Sigmoid colon (tissue), 4 donors: ENCODE measurements around the gene PPFIA2.

Experiments
- CTCF ChIP-seq, 4 experiments: fragments of 450-650 bp in 3 of 4; fragments of 200-600 bp in 1 of 4; IDR thresholded peaks; one replicate each; pipeline ENCODE4 v1.5.1; 2016 to 2019; ENCODE audit warnings: antibody characterized with exemption in 4 of 4, mild to moderate bottlenecking in 3 of 4, moderate library complexity in 2 of 4
- EP300 ChIP-seq, 4 donors: sonication (generic); formaldehyde crosslinking; IDR thresholded peaks; one replicate each; pipeline ENCODE4 v1.6.1; 2017; ENCODE audit warnings: antibody characterized with exemption in 4 of 4
- POLR2A ChIP-seq, 2 donors: fragments of 450-650 bp; IDR thresholded peaks; one replicate each; pipeline ENCODE4 v1.6.1; 2016; ENCODE audit warnings: antibody characterized with exemption in 2 of 2, mild to moderate bottlenecking in 2 of 2, moderate library complexity in 2 of 2

- no peak for TF ChIP-seq CTCF (IDR thresholded peaks at IDR 0.05)
- TF ChIP-seq POLR2A (IDR thresholded peaks at IDR 0.05): no peak
- no peak for TF ChIP-seq EP300 (IDR thresholded peaks at IDR 0.05)
These were observed 393.9 kb downstream of the PPFIA2 start for GRCh38 chr12:81365284-81365683.
